Smooth muscle cell (in vitro differentiated cells): ENCODE data around the gene OAS3. TPM values are rescaled to one million over a fixed set of nuclear protein-coding genes. Genes with fewer than 3 reads are reported as not detected.
"Not testable (repeated sequence)": the region's sequence is repeated elsewhere in the genome, so short reads cannot be mapped to it uniquely, and the experiment has no call there.

Experiments used
- DNase-seq: peaks from one replicate; lab custom pipeline; 2025; ENCODE audit not compliant: unreplicated experiment; lab: John Stamatoyannopoulos, UW
- H2AFZ ChIP-seq: fragments of 200-600 bp; sonication (generic); 2 replicates; pipeline ENCODE4 v1.6.0; 2016; ENCODE audit warnings: antibody characterized with exemption, low read depth, mild to moderate bottlenecking
- H3F3A ChIP-seq: fragments of 200-600 bp; sonication (generic); 2 replicates; pipeline ENCODE4 v1.6.0; 2017; ENCODE audit warnings: antibody characterized with exemption, low read depth
- H3K27ac ChIP-seq: fragments of 200-600 bp; sonication (generic); 2 replicates; pipeline ENCODE4 v1.5.1; 2016; ENCODE audit warnings: low read depth, mild to moderate bottlenecking
- H3K27me3 ChIP-seq: fragments of 200-600 bp; sonication (generic); 2 replicates; pipeline ENCODE4 v1.6.1; 2016; ENCODE audit warnings: low read depth, mild to moderate bottlenecking
- H3K36me3 ChIP-seq: fragments of 200-600 bp; sonication (generic); 2 replicates; pipeline ENCODE4 v1.5.1; 2016; ENCODE audit warnings: low read depth
- H3K4me1 ChIP-seq: fragments of 200-600 bp; sonication (generic); 2 replicates; pipeline ENCODE4 v1.5.1; 2016; ENCODE audit warnings: low read depth
- H3K4me2 ChIP-seq: fragments of 200-600 bp; sonication (generic); 2 replicates; pipeline ENCODE4 v1.6.0; 2016; ENCODE audit warnings: mild to moderate bottlenecking
- H3K4me3 ChIP-seq: fragments of 200-600 bp; sonication (generic); 2 replicates; pipeline ENCODE4 v1.5.1; 2016; ENCODE audit warnings: mild to moderate bottlenecking
- H3K79me2 ChIP-seq: fragments of 200-600 bp; sonication (generic); 2 replicates; pipeline ENCODE4 v1.6.0; 2016; ENCODE audit warnings: low read depth, mild to moderate bottlenecking
- H3K9ac ChIP-seq: fragments of 200-600 bp; sonication (generic); 2 replicates; pipeline ENCODE4 v1.6.0; 2016; ENCODE audit warnings: low read depth
- H3K9me3 ChIP-seq: fragments of 200-600 bp; sonication (generic); replicated peaks from 2 replicates; pipeline ENCODE4 v1.5.1; 2016; ENCODE audit warnings: low read depth
- H4K20me1 ChIP-seq: fragments of 200-600 bp; sonication (generic); 2 replicates; pipeline ENCODE4 v1.6.0; 2016; ENCODE audit warnings: low read depth
- CTCF ChIP-seq: fragments of 200-600 bp; sonication (generic); IDR thresholded peaks from 2 replicates; pipeline ENCODE4 v1.5.1; 2017; ENCODE audit warnings: borderline replicate concordance, mild to moderate bottlenecking, antibody characterized with exemption; ENCODE audit not compliant: insufficient read depth, poor library complexity, severe bottlenecking
- WGBS: methylation state at CpG from one replicate; pipeline ENCODE4 v1.1.7; 2016; ENCODE audit warnings: low lambda C conversion rate; 5-methylcytosine and 5-hydroxymethylcytosine counted together
- polyA plus RNA-seq: library from polyadenylated mRNA; unstranded; fragments of >200 nt; fragmentation: Nextera tagmentation; extraction: Ambion mirVana; gene quantifications from 2 replicates; pipeline ENCODE4 v1.2.1, GENCODE V29; 2016
- total RNA-seq: library from RNA; depleted of rRNA; stranded (reverse); fragments of >200 nt; gene quantifications from 2 replicates; pipeline ENCODE4 v1.2.3, GENCODE V29; 2014

The OAS3 gene
- total and polyA plus RNA-seq, 2 experiments from 2014 or later, result 1.1 TPM; not detected in 1

- Histone ChIP-seq H3K4me3 (no peak overlapping the region), H3K27me3 (peaks cover 5% of the 10 kb centered on the region), H3F3A (no peaks in the 10 kb centered on the region), H3K79me2 (no peaks in the 10 kb centered on the region), H4K20me1 (no peaks in the 10 kb centered on the region), H3K4me1 (no peaks in the 10 kb centered on the region), H3K9me3 (no peaks in the 10 kb centered on the region), H3K27ac (no peak overlapping the region), H3K4me2 (no peak overlapping the region), H2AFZ (no peak overlapping the region), H3K36me3 (no peaks in the 10 kb centered on the region), H3K9ac (no peak overlapping the region)
- WGBS, result 80% methylated on average over 7 of the region's 7 CpGs
- no peak for DNase-seq
- no peak for TF ChIP-seq CTCF
These were observed 13.3 kb upstream of the OAS3 start for GRCh38 chr12:112924986-112925385.

GRCh38 chr12:112926416-112927033, 11.7 kb upstream of the OAS3 start:
- H3K79me2 ChIP-seq, H4K20me1 ChIP-seq, H3K36me3 ChIP-seq, H3K9me3 ChIP-seq, DNase-seq, H3F3A ChIP-seq, H3K4me1 ChIP-seq, H3K27me3 ChIP-seq, H2AFZ ChIP-seq, H3K9ac ChIP-seq, H3K4me2 ChIP-seq, H3K4me3 ChIP-seq, H3K27ac ChIP-seq: not testable (repeated sequence)
- WGBS, result 66% methylated on average over 7 of the region's 7 CpGs

- no peak overlapping the region for H3K4me3 ChIP-seq
- no peak for TF ChIP-seq CTCF
These were observed 10.8 kb upstream of the OAS3 start for GRCh38 chr12:112927475-112927874.

GRCh38 chr12:112927925-112928324, 10.3 kb upstream of the OAS3 start:
- 69% methylated on average over 2 of the region's 2 CpGs for WGBS
- no peak overlapping the region for H3K27ac ChIP-seq

More at GRCh38 chr12:112927475-112927874, 10.8 kb upstream of the OAS3 start:
- no peaks in the 10 kb centered on the region for H3K79me2 ChIP-seq
- DNase-seq, result no peak
- H3K9ac ChIP-seq, result no peak overlapping the region
- no peaks in the 10 kb centered on the region for H3K4me1 ChIP-seq
- H3K27ac ChIP-seq, result no peak overlapping the region
- no peaks in the 10 kb centered on the region for H4K20me1 ChIP-seq
- H3K4me2 ChIP-seq, result no peak overlapping the region
- H3K27me3 ChIP-seq, result no peaks in the 10 kb centered on the region
- H3F3A ChIP-seq, result no peaks in the 10 kb centered on the region
- H2AFZ ChIP-seq, result no peak overlapping the region
- no peaks in the 10 kb centered on the region for H3K9me3 ChIP-seq
- 85% methylated on average over 3 of the region's 3 CpGs for WGBS
- H3K36me3 ChIP-seq, result no peaks in the 10 kb centered on the region

More at GRCh38 chr12:112927925-112928324, 10.3 kb upstream of the OAS3 start:
- no peaks in the 10 kb centered on the region for H3K27me3 ChIP-seq
- H2AFZ ChIP-seq, result no peak overlapping the region
- no peak for TF ChIP-seq CTCF
- no peaks in the 10 kb centered on the region for H3K36me3 ChIP-seq
- H3K4me2 ChIP-seq, result no peak overlapping the region
- H3K4me3 ChIP-seq, result no peak overlapping the region
- no peak for DNase-seq
- H3K9ac ChIP-seq, result no peak overlapping the region
- H3F3A ChIP-seq, result no peaks in the 10 kb centered on the region
- H3K4me1 ChIP-seq, result no peaks in the 10 kb centered on the region
- no peaks in the 10 kb centered on the region for H3K9me3 ChIP-seq
- H3K79me2 ChIP-seq, result no peaks in the 10 kb centered on the region
- no peaks in the 10 kb centered on the region for H4K20me1 ChIP-seq
